Duodenal mucosa (tissue), 2 donors: ENCODE measurements around the gene HIVEP1.

Experiments used
- H3K27ac ChIP-seq: one replicate; pipeline ENCODE4 v1.7.0; 2013; ENCODE audit warnings: low read depth, low read length
- H3K27me3 ChIP-seq, 2 donors: one replicate each; pipeline ENCODE4 v1.7.0; 2013; ENCODE audit warnings: low read length in 2 of 2, control low read depth in 1 of 2; ENCODE audit not compliant: insufficient read depth in 2 of 2, control insufficient read depth in 1 of 2
- H3K36me3 ChIP-seq, 2 donors: one replicate each; pipeline ENCODE4 v1.7.0; 2013; ENCODE audit warnings: low read length in 2 of 2, control low read depth in 1 of 2; ENCODE audit not compliant: insufficient read depth in 2 of 2, control insufficient read depth in 1 of 2
- H3K4me1 ChIP-seq, 2 donors: one replicate each; pipeline ENCODE4 v1.7.0; 2013; ENCODE audit warnings: low read length in 2 of 2, control low read depth in 1 of 2; ENCODE audit not compliant: insufficient read depth in 2 of 2, control insufficient read depth in 1 of 2
- H3K4me3 ChIP-seq, 2 donors: one replicate each; pipeline ENCODE4 v1.7.0; 2013; ENCODE audit warnings: low read length in 2 of 2, low read depth in 1 of 2
- H3K9ac ChIP-seq, 2 donors: one replicate each; pipeline ENCODE4 v1.7.0; 2013; ENCODE audit warnings: low read length in 2 of 2, low read depth in 1 of 2
- H3K9me3 ChIP-seq, 2 donors: one replicate each; pipeline ENCODE4 v1.7.0; 2013; ENCODE audit warnings: low read length in 2 of 2, control low read depth in 1 of 2; ENCODE audit not compliant: control insufficient read depth in 1 of 2

The HIVEP1 gene

GRCh38 chr6:12112540-12113189 is 100.6 kb downstream of the HIVEP1 start:
- H3K27ac ChIP-seq: no peak overlapping the region
- no peaks in the 10 kb centered on the region for H3K27me3 ChIP-seq
- no peaks in the 10 kb centered on the region for H3K4me1 ChIP-seq
- H3K9me3 ChIP-seq: peaks cover 0 to 2% of the 10 kb centered on the region in 2 donors
- peaks cover 0 to 10% of the 10 kb centered on the region in 2 donors for H3K36me3 ChIP-seq
- no peak overlapping the region for H3K4me3 ChIP-seq
- no peak overlapping the region for H3K9ac ChIP-seq

GRCh38 chr6:12113190-12113577 is 101.1 kb downstream of the HIVEP1 start:
- Histone ChIP-seq H3K27ac (no peak overlapping the region), H3K4me1 (no peaks in the 10 kb centered on the region), H3K4me3 (no peak overlapping the region)

GRCh38 chr6:12114055-12114503 is 102.0 kb downstream of the HIVEP1 start:
- Histone ChIP-seq H3K9me3 (peaks cover 0 to 2% of the 10 kb centered on the region in 2 donors), H3K27ac (no peak overlapping the region), H3K27me3 (no peaks in the 10 kb centered on the region), H3K4me1 (peaks cover 0 to 9% of the 10 kb centered on the region in 2 donors), H3K36me3 (peaks cover 0 to 10% of the 10 kb centered on the region in 2 donors), H3K4me3 (no peak overlapping the region), H3K9ac (no peak overlapping the region)

More at GRCh38 chr6:12113190-12113577, 101.1 kb downstream of the HIVEP1 start:
- H3K9me3 ChIP-seq: peaks cover 0 to 2% of the 10 kb centered on the region in 2 donors
- no peaks in the 10 kb centered on the region for H3K27me3 ChIP-seq
- no peak overlapping the region for H3K9ac ChIP-seq
- peaks cover 0 to 10% of the 10 kb centered on the region in 2 donors for H3K36me3 ChIP-seq

- H3K36me3 ChIP-seq: peaks cover 0 to 3% of the 10 kb centered on the region in 2 donors
- no peak overlapping the region for H3K4me3 ChIP-seq
- peaks cover 0 to 11% of the 10 kb centered on the region in 2 donors for H3K4me1 ChIP-seq
- H3K27ac ChIP-seq: no peak overlapping the region
- H3K27me3 ChIP-seq: no peaks in the 10 kb centered on the region
- H3K9me3 ChIP-seq: peaks cover 0 to 2% of the 10 kb centered on the region in 2 donors
- no peak overlapping the region for H3K9ac ChIP-seq
These were observed 102.9 kb downstream of the HIVEP1 start for GRCh38 chr6:12115001-12115400.

GRCh38 chr6:12115492-12115891 is 103.4 kb downstream of the HIVEP1 start:
- Histone ChIP-seq H3K36me3 (peaks cover 5 to 6% of the 10 kb centered on the region in 2 donors), H3K4me1 (peaks cover 0 to 11% of the 10 kb centered on the region in 2 donors), H3K27ac (no peak overlapping the region), H3K4me3 (no peak overlapping the region), H3K9ac (no peak overlapping the region), H3K27me3 (no peaks in the 10 kb centered on the region), H3K9me3 (peaks cover 0 to 2% of the 10 kb centered on the region in 2 donors)

- H3K27me3 ChIP-seq: no peaks in the 10 kb centered on the region
- no peak overlapping the region for H3K4me3 ChIP-seq
- no peak overlapping the region for H3K27ac ChIP-seq
- H3K9me3 ChIP-seq: peaks cover 0 to 2% of the 10 kb centered on the region in 2 donors
- no peak overlapping the region for H3K9ac ChIP-seq
- H3K36me3 ChIP-seq: peaks cover 13 to 14% of the 10 kb centered on the region in 2 donors
- peaks cover 0 to 11% of the 10 kb centered on the region in 2 donors for H3K4me1 ChIP-seq
These were observed 104.2 kb downstream of the HIVEP1 start for GRCh38 chr6:12116264-12116800.

GRCh38 chr6:12116978-12117377 is 104.9 kb downstream of the HIVEP1 start:
- Histone ChIP-seq H3K4me1 (peaks cover 0 to 11% of the 10 kb centered on the region in 2 donors), H3K27ac (no peak overlapping the region), H3K9ac (no peak overlapping the region), H3K36me3 (peaks cover 19 to 21% of the 10 kb centered on the region in 2 donors), H3K4me3 (no peak overlapping the region), H3K27me3 (no peaks in the 10 kb centered on the region), H3K9me3 (peaks cover 0 to 2% of the 10 kb centered on the region in 2 donors)

- Histone ChIP-seq H3K36me3 (peaks cover 19 to 21% of the 10 kb centered on the region in 2 donors), H3K9me3 (peaks cover 0 to 2% of the 10 kb centered on the region in 2 donors), H3K9ac (no peak overlapping the region), H3K27me3 (no peaks in the 10 kb centered on the region), H3K4me1 (peaks cover 0 to 11% of the 10 kb centered on the region in 2 donors), H3K27ac (no peak overlapping the region), H3K4me3 (no peak overlapping the region)
These were observed 106.5 kb downstream of the HIVEP1 start for GRCh38 chr6:12118607-12119006.

GRCh38 chr6:12119085-12119588 is 107.0 kb downstream of the HIVEP1 start:
- Histone ChIP-seq H3K4me3 (no peak overlapping the region), H3K9me3 (peaks cover 0 to 2% of the 10 kb centered on the region in 2 donors), H3K27ac (no peak overlapping the region), H3K27me3 (no peaks in the 10 kb centered on the region), H3K4me1 (peaks cover 0 to 11% of the 10 kb centered on the region in 2 donors), H3K36me3 (peaks cover 21 to 23% of the 10 kb centered on the region in 2 donors), H3K9ac (no peak overlapping the region)

GRCh38 chr6:12125396-12125795 is 113.3 kb downstream of the HIVEP1 start:
- peaks cover 0 to 6% of the 10 kb centered on the region in 2 donors for H3K4me1 ChIP-seq
- no peak overlapping the region for H3K4me3 ChIP-seq
- no peaks in the 10 kb centered on the region for H3K9me3 ChIP-seq
- no peak overlapping the region for H3K27ac ChIP-seq
- no peaks in the 10 kb centered on the region for H3K27me3 ChIP-seq
- no peak overlapping the region for H3K9ac ChIP-seq
- peaks cover 16 to 23% of the 10 kb centered on the region in 2 donors for H3K36me3 ChIP-seq
